HL-60/S4 treated with phorbol 12-myristate 13-acetate at 8.2 ng/mL for 4 days and 3 days (cell line): ENCODE data around the gene RNF10.
"Not testable (repeated sequence)": the region's sequence is repeated elsewhere in the genome, so short reads cannot be mapped to it uniquely, and the experiment has no call there.

ENCODE experiments used
- in situ Hi-C: fragments of 300-500 bp; cut with MboI; formaldehyde crosslinking; loops from 2 replicates; pipeline ENCODE4 v1.15.0; 2022; ENCODE audit warnings: low sequenced_read_pairs

RNF10 gene

DNA sequence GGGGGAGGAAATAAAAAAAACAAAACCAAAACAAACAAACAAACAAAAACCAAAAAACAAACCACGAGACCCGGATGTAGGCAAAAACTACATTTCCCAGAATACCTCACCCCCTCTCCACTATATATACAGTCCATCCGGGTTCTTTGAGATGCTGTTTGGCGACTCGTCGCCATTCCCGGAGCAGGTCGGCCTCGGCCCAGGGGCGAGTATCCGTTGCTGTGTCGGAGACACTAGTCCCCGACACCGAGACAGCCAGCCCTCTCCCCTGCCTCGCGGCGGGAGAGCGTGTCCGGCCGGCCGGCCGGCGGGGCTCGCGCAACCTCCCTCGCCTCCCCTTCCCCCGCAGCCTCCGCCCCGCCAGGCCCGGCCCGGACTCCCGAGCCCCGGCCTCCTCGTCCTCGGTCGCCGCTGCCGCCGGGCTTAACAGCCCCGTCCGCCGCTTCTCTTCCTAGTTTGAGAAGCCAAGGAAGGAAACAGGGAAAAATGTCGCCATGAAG is at the start of gene RNF10:
TSS of gene RNF10 (plus strand) at position 154 of the 500 bp plus-strand sequence. CDS start 456 bp downstream, outside the sequence.
- in situ Hi-C loops, result no loop called here

GRCh38 chr12:120485961-120486881 is 47.9 kb upstream of the RNF10 start:
- in situ Hi-C loops, result no loop called here

DNA sequence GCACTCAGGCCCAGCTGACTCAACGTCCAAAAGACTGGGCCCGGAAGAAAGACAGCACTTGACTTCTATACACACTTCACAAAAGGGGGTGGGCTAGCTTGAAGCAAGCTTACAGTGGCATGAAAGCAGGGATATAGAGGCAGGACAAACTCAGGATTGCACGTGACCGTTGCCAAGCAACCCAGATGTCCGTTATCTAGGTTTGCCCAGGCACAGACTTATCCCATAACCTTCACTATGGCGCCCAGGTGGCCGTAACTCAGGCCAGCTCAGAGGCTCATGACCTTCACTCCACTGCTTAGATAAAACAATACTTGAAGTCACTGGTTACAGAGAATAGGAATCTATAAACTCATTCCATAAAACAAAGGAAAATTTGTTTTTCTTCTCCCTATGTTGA is 46.6 kb upstream of the RNF10 start:
- in situ Hi-C loops, result not testable (repeated sequence)

GRCh38 chr12:120488057-120488640 is 46.0 kb upstream of the RNF10 start:
- in situ Hi-C loops, result no loop called here

GRCh38 chr12:120489018-120489417 is 45.1 kb upstream of the RNF10 start:
- in situ Hi-C loops, result no loop called here

GRCh38 chr12:120490325-120490724 is 43.8 kb upstream of the RNF10 start:
- in situ Hi-C loops, result no loop called here

- in situ Hi-C loops, result no loop called here
Measured at GRCh38 chr12:120490833-120491512, 43.2 kb upstream of the RNF10 start.

- in situ Hi-C loops, result no loop called here
Measured at GRCh38 chr12:120495186-120495730, 38.9 kb upstream of the RNF10 start.

DNA sequence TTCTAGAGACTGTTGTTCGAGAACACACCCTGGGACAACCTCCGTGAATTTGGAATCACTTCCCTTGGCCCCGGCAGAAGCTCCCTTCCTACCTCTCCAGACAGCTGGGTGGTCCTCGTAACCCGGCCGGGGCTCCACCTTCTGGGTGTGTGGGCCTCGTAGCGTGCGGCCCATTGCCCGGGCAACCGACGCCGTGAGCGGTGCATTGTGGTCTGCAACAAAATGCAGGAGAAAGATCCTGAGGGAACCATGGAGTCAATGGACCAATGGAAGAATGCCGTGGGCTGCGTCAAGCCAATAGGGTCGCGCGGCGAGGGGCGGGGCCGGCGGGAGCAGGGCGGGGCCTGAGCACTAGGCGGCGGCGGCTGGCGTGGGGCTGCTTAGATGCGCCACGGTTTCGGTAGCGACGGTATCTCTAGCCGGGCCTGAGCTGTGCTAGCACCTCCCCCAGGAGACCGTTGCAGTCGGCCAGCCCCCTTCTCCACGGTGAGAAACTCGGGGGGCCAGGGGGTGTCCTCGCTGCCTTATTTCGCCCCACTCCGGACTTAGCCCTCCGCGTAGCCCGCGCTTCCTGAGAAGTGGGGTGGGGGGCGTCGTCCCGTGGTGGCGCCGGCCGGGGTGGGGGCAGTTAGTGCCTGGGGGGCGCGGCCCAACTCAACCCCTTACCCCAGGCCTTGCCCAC is 38.3 kb upstream of the RNF10 start, which contains the start of gene DYNLL1:
TSS of gene DYNLL1 (plus strand) at position 383 of the 682 bp plus-strand sequence. CDS start 309 bp downstream, outside the sequence.
- in situ Hi-C loops, result no loop called here

- in situ Hi-C loops, result no loop called here
Measured at GRCh38 chr12:120496413-120497340, 37.5 kb upstream of the RNF10 start.

- in situ Hi-C loops, result no loop called here
Measured at GRCh38 chr12:120497524-120498150, 36.5 kb upstream of the RNF10 start.

DNA sequence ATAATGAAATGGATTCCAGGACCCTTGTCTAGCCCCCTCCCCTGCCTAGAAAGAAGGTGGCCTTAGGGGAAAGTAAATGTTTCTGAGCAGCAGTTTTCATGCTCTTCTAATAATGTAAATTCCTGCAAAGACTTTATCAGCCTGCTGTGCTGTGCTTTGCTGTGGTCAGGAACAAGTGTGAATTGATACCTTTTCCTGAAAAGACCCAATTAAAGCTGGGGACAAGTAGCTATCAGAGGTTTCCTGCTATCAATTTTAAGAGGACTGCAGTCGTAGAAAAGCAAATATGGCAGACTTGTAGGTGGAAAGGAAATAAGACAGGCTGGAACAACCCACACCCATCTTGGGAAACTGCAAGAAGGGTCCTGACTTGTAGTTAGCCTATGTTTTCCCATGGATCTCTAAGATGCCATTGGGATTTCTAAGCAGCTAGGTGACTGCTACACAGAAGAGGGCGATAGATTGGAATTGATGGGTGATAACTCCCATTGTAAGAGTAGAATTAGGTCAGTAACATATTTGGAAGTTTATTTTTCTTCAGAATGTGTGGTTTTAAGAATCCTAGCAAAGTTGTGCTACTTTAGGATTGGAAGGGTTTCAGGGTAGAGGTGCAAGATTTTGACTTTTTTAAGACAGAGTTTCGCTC is 35.2 kb upstream of the RNF10 start:
- in situ Hi-C loops, result no loop called here

- in situ Hi-C loops, result no loop called here
Measured at GRCh38 chr12:120500581-120500980, 33.6 kb upstream of the RNF10 start.

DNA sequence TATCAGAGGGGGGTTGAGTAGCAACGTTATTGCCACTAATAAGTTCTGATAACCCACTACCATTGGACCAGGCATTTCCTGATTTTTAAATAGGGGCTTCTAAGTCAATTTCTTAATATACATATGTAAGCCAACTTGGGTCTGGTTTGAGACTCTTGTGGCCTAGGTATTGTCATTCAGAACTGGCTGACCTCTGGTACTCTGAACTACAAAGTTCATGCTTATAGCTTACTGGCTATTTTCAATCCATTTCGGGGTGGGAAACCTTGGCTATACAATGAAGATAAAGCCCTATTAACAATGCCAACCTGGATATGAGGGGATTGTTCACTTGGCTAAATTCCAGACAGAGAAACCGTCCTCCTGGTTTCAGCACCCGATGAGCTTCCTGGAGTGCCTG is 29.6 kb upstream of the RNF10 start:
- in situ Hi-C loops, result no loop called here

GRCh38 chr12:120508537-120508936 is 25.6 kb upstream of the RNF10 start:
- in situ Hi-C loops, result no loop called here

DNA sequence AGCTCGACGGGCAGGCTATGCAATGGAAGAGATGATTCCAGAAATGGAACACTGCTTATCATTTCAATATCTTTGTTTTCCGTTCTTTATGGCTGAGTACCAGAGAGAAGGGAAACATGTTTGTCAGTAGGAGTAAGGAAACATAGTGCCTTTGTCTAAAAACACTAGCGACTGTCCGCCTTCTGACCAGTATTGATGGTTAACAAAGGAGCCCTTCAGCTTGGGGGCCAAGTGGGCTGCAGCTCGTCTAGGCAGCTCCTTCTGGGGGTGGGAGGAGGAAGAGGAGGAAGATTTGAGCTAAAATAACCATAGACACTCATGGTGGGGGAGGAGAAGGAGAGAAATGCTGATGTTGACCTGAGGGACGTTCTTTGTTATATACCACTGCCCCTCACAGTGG is 20.2 kb upstream of the RNF10 start:
- in situ Hi-C loops, result no loop called here

- in situ Hi-C loops, result no loop called here
Measured at GRCh38 chr12:120515496-120515895, 18.7 kb upstream of the RNF10 start.

- in situ Hi-C loops, result not testable (repeated sequence)
Measured at GRCh38 chr12:120519324-120519723, 14.8 kb upstream of the RNF10 start.
